HEK293 (cell line): Measurements from ENCODE around the gene POLD1.

Source experiments
- TRIM28 ChIP-seq: IDR thresholded peaks from 2 replicates; pipeline ENCODE4 v1.6.1; 2011; ENCODE audit warnings: low read length, control low read depth, borderline replicate concordance
- ZNF391 ChIP-seq: fragments of 450-650 bp; formaldehyde crosslinking; IDR thresholded peaks from 2 replicates; pipeline ENCODE4 v1.5.1; 2016; ENCODE audit warnings: low read depth, missing biosample characterization, missing genetic modification characterization, borderline replicate concordance
- TF ChIP-seq, protein P1 (sequence below): fragments of 450-650 bp; formaldehyde crosslinking; IDR thresholded peaks from 2 replicates; pipeline ENCODE4 v1.5.1; 2016; ENCODE audit warnings: missing biosample characterization, missing genetic modification characterization
- TF ChIP-seq, protein P2 (sequence below): fragments of 450-650 bp; formaldehyde crosslinking; IDR thresholded peaks from 2 replicates; pipeline ENCODE4 v1.5.1; 2016; ENCODE audit warnings: missing biosample characterization, missing genetic modification characterization

DNA sequence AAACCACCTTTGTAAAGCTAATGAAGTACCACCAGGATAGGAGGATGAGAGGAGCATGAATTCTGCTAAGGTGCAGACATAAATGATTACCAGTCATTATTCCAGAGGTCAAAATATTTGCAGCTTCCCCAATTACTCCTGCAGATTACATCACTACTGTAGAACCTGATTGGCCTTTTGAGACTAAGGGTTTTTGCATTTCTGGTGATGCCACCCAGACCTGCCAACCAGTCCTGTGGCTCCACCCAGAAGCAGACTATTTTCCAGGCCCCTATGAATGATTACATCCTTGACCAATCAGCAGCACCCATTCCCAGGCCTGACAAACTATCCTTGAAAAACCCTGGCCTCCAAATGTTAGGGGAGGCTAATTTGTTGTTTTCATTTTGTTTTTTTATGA is 43.8 kb upstream of the POLD1 start:
- TF ChIP-seq ZNF391 (tag by site-specific recombination), result no peak
- TF ChIP-seq TRIM28, result no peak
- TF ChIP-seq, protein P1, sequence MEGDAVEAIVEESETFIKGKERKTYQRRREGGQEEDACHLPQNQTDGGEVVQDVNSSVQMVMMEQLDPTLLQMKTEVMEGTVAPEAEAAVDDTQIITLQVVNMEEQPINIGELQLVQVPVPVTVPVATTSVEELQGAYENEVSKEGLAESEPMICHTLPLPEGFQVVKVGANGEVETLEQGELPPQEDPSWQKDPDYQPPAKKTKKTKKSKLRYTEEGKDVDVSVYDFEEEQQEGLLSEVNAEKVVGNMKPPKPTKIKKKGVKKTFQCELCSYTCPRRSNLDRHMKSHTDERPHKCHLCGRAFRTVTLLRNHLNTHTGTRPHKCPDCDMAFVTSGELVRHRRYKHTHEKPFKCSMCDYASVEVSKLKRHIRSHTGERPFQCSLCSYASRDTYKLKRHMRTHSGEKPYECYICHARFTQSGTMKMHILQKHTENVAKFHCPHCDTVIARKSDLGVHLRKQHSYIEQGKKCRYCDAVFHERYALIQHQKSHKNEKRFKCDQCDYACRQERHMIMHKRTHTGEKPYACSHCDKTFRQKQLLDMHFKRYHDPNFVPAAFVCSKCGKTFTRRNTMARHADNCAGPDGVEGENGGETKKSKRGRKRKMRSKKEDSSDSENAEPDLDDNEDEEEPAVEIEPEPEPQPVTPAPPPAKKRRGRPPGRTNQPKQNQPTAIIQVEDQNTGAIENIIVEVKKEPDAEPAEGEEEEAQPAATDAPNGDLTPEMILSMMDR (tag by site-specific recombination), result no peak
- TF ChIP-seq, protein P2, sequence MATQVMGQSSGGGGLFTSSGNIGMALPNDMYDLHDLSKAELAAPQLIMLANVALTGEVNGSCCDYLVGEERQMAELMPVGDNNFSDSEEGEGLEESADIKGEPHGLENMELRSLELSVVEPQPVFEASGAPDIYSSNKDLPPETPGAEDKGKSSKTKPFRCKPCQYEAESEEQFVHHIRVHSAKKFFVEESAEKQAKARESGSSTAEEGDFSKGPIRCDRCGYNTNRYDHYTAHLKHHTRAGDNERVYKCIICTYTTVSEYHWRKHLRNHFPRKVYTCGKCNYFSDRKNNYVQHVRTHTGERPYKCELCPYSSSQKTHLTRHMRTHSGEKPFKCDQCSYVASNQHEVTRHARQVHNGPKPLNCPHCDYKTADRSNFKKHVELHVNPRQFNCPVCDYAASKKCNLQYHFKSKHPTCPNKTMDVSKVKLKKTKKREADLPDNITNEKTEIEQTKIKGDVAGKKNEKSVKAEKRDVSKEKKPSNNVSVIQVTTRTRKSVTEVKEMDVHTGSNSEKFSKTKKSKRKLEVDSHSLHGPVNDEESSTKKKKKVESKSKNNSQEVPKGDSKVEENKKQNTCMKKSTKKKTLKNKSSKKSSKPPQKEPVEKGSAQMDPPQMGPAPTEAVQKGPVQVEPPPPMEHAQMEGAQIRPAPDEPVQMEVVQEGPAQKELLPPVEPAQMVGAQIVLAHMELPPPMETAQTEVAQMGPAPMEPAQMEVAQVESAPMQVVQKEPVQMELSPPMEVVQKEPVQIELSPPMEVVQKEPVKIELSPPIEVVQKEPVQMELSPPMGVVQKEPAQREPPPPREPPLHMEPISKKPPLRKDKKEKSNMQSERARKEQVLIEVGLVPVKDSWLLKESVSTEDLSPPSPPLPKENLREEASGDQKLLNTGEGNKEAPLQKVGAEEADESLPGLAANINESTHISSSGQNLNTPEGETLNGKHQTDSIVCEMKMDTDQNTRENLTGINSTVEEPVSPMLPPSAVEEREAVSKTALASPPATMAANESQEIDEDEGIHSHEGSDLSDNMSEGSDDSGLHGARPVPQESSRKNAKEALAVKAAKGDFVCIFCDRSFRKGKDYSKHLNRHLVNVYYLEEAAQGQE (tag by site-specific recombination), result no peak
